Cardiac fibroblast (primary cell): ENCODE results near the gene PMEPA1.

Experiments used
- DNase-seq, 2 donors: peaks; one replicate each; pipeline versions ENCODE4 v3.0.0 to v3.0.0-alpha.2; 2010; ENCODE audit warnings: low read depth in 2 of 2
- H3K4me3 ChIP-seq, 2 donors: replicated peaks in 1 of 2; 1 replicate in 1 of 2; 2 replicates in 1 of 2; pipeline ENCODE4 v1.5.1; 2011; ENCODE audit warnings: low read depth in 2 of 2, low read length in 2 of 2, mild to moderate bottlenecking in 2 of 2, moderate library complexity in 1 of 2
- CTCF ChIP-seq: IDR thresholded peaks from one replicate; pipeline ENCODE4 v1.5.1; 2011; ENCODE audit warnings: low read depth, mild to moderate bottlenecking, low read length, inconsistent platforms

Gene PMEPA1

DNA sequence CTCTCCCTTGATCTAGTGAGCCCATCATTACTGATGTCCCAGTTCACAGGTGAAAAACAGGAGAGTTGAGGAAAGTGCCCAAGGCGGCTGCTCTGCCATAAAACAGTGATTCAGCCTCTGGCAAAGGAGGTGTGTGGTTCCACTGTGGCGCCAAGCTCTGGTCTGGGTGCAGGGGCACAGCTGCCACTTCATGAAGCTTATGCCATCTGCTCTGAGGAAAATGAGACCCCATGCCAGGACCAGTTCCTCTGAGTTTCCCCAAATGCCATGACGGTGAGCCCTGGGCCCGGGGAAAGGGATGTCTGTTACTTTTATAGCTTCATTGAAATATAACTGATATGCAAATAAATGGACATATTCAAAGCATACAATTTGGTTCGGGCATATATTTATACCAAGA lies 55.9 kb downstream of the PMEPA1 start:
- no peak for TF ChIP-seq CTCF

DNA sequence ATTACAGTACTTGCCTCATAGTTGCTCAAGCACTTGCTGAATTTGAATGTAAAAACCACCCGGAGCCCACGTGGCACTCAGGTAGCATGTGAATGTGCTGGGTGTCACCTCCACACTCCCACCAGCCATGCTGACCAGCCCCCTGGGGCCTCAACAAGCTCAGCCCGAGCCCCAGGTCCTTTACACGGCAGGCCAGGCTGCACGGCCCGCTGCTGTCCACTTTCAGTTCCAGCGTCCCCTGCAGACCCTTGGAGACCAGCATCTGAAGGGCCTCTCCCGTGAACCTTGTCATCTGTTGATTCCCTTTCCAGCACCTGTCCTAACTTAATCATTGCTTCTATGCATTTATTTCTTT lies 56.3 kb downstream of the PMEPA1 start:
- H3K4me3 ChIP-seq, result no peak overlapping the region
- no peak for DNase-seq
- no peak for TF ChIP-seq CTCF

More for the DNA sequence above, 55.9 kb downstream of the PMEPA1 start:
- H3K4me3 ChIP-seq, result no peak overlapping the region
- no peak for DNase-seq

GRCh38 chr20:57652606-57653545 lies 56.9 kb downstream of the PMEPA1 start:
- no peak overlapping the region for H3K4me3 ChIP-seq
- no peak for DNase-seq
- TF ChIP-seq CTCF, result no peak

DNA sequence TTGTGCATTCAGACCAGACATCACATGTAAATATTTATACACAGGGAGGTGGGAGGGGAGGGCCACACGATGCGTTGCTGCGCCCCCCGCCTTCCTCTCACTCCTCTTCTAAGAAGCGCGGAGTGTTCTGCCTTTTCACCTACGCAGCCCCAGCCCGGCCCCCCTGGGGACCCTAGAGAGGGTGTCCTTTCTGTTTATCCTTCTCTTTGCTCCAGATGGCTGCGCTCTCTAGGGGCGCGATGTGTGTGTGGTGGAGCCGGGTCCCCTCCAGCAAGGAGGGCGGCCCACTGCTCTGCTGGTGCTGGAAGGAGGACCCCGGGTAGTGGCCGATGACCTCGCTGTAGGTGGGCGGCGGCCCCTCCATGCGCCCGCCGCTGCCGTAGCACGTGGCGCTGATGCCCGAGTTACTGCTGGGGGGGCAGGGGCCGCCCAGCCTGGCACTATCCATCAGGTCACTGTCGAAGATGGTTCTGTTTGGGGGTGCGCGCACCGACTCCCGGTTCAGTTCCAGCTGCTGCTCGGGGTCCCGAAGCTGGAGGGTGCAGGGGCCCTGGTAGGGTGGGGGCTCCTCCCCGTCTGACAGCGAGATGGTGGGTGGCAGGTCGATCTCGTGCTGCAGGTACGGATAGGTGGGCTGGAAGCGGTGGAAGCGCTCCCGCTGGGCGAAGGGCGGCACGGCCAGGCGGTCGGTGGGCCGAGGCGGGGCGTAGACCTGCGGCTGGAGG lies 57.8 kb downstream of the PMEPA1 start:
- no peak overlapping the region for H3K4me3 ChIP-seq
- TF ChIP-seq CTCF, result no peak
- DNase-seq, result no peak

DNA sequence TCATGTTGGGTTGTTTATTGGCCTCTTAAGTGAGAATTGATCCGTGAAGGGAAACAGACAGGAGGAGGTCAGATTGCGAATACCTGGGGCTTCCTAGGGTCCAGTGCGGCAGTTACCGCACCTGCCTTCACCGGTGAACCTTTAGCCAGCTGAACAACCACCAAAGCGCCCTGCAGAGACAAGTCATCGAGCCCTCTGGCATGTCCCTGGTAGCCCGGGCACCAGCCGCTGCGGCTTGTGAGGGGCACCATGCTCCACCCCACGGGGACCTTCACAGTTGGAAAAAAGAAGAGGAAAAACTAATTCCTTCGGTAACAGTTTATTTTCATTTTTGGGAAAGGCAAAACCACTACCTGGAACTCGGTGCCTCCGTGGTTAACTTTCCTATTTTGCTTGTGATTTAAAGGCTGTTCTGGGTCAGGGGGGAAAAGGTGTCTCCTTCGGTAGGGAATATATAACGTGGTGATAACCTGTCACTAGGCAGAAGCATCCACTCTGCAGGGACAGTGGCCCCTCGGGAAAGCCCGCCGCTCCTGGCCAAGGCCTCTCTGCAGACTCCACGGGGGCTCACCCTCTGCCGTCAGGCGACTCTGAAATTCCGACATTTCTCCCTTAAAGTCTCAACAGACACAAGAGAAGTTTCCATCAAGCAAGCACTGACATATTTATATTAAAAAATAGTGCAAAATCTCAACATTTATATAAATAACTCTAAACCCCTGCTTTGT lies 58.9 kb downstream of the PMEPA1 start:
- no peak for TF ChIP-seq CTCF
- no peak for DNase-seq
- H3K4me3 ChIP-seq, result no peak overlapping the region

DNA sequence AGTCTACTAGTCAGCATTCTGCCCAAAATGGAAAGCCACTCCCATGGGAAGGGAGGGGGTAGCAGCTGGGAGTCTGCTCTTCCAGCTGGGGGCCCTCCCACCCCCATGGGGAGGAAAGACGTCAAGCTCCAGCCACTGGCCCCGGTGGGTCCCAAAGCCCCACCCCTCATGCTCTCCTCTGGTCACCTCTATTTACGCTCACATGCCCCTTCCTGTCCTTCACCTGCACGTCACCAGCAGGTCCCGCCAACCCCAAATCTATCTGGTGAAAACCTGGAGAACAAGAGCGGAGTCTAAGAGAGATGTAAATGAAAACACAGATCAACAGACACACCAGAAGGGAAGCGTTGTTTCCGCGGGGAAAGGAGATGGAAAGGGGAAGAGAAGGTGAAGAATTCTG lies 59.5 kb downstream of the PMEPA1 start:
- no peak for TF ChIP-seq CTCF
- DNase-seq, result no peak

More for the DNA sequence above, 59.5 kb downstream of the PMEPA1 start:
- no peak overlapping the region for H3K4me3 ChIP-seq
